Measurements from ENCODE around the gene KLC1. TPM values are rescaled to one million over a fixed set of nuclear protein-coding genes. Genes with fewer than 3 reads are reported as not detected.

The KLC1 gene
- total RNA-seq, 5 donors from 2014 or later (not counting 1 experiment from before 2014, with no cell fraction given): 177 to 241 (median 219) TPM

- Mint-ChIP-seq H3K27me3 (no peaks in the 10 kb centered on the region), H3K4me1 (peaks cover 44 to 62% (median 55%) of the 10 kb centered on the region in 3 donors), H3K9me3 (no peaks in the 10 kb centered on the region), H3K36me3 (no peaks in the 10 kb centered on the region), H3K4me3 (peak overlapping the region; percentile 74 to 90 (median 84)), H3K27ac (no peak overlapping the region)
- Histone ChIP-seq H3K36me3 (ENCODE audit: control insufficient read depth in 2 of 2, extremely low read depth in 1 of 2, insufficient read depth in 1 of 2, low read length in 1 of 2) (no peaks in the 10 kb centered on the region), H3K9me3 (no peaks in the 10 kb centered on the region), H3K27ac (ENCODE audit: low read length) (no peak overlapping the region), H3K4me1 (ENCODE audit: control insufficient read depth in 1 of 2, extremely low read depth in 1 of 2, insufficient read depth in 2 of 2, low read length in 2 of 2) (peaks cover 5 to 41% of the 10 kb centered on the region in 2 experiments), H3K4me3 (ENCODE audit: control insufficient read depth in 1 of 2, extremely low read depth in 1 of 2, low read length in 1 of 2) (peak overlapping the region; percentile 40 to 67), H3K27me3 (replicated peaks in 1 of 2; ENCODE audit: control insufficient read depth in 2 of 2, extremely low read depth in 1 of 2, insufficient read depth in 2 of 2, low read length in 1 of 2) (no peaks in the 10 kb centered on the region)
- ATAC-seq (replicated peaks in 1 of 4): peak in 2 of 4 experiments; percentile 5 to 9
- 5% methylated on average over 66 of the region's 72 CpGs for WGBS (ENCODE audit: insufficient coverage)
- POLR2A ChIA-PET: no interaction called here
- DNase-seq: peak in 7 of 35 experiments; percentile 3 to 28 (median 8)
- CTCF ChIA-PET: no interaction called here
Measured at GRCh38 chr14:103716091-103716801, 87.2 kb downstream of the KLC1 start.

GRCh38 chr14:103716899-103717411, 87.9 kb downstream of the KLC1 start:
- Mint-ChIP-seq H3K4me1 (peaks cover 44 to 59% (median 59%) of the 10 kb centered on the region in 3 donors), H3K9me3 (no peaks in the 10 kb centered on the region), H3K27me3 (no peaks in the 10 kb centered on the region), H3K27ac (no peak overlapping the region), H3K36me3 (no peaks in the 10 kb centered on the region), H3K4me3 (peak overlapping the region; percentile 74 to 90 (median 84))
- Histone ChIP-seq H3K4me1 (ENCODE audit: control insufficient read depth in 1 of 2, extremely low read depth in 1 of 2, insufficient read depth in 2 of 2, low read length in 2 of 2) (peaks cover 5 to 37% of the 10 kb centered on the region in 2 experiments), H3K36me3 (ENCODE audit: control insufficient read depth in 2 of 2, extremely low read depth in 1 of 2, insufficient read depth in 1 of 2, low read length in 1 of 2) (no peaks in the 10 kb centered on the region), H3K27ac (ENCODE audit: low read length) (no peak overlapping the region), H3K9me3 (no peaks in the 10 kb centered on the region), H3K27me3 (replicated peaks in 1 of 2; ENCODE audit: control insufficient read depth in 2 of 2, extremely low read depth in 1 of 2, insufficient read depth in 2 of 2, low read length in 1 of 2) (no peaks in the 10 kb centered on the region), H3K4me3 (ENCODE audit: control insufficient read depth in 1 of 2, extremely low read depth in 1 of 2, low read length in 1 of 2) (peak overlapping the region in 1 of 2 donors; percentile 40)
- DNase-seq (no peak), ATAC-seq (replicated peaks in 1 of 4) (no peak)
- WGBS (ENCODE audit: insufficient coverage): 88% methylated on average over 10 of the region's 17 CpGs
- ChIA-PET POLR2A (no interaction called here), CTCF (no interaction called here)

- CTCF ChIA-PET: no interaction called here
- Histone ChIP-seq H3K4me3 (ENCODE audit: control insufficient read depth in 1 of 2, extremely low read depth in 1 of 2, low read length in 1 of 2) (no peak overlapping the region), H3K27ac (ENCODE audit: low read length) (no peak overlapping the region), H3K36me3 (ENCODE audit: control insufficient read depth in 2 of 2, extremely low read depth in 1 of 2, insufficient read depth in 1 of 2, low read length in 1 of 2) (no peaks in the 10 kb centered on the region), H3K4me1 (ENCODE audit: control insufficient read depth in 1 of 2, extremely low read depth in 1 of 2, insufficient read depth in 2 of 2, low read length in 2 of 2) (peaks cover 5 to 28% of the 10 kb centered on the region in 2 experiments), H3K9me3 (no peaks in the 10 kb centered on the region), H3K27me3 (replicated peaks in 1 of 2; ENCODE audit: control insufficient read depth in 2 of 2, extremely low read depth in 1 of 2, insufficient read depth in 2 of 2, low read length in 1 of 2) (no peaks in the 10 kb centered on the region)
- Mint-ChIP-seq H3K36me3 (no peaks in the 10 kb centered on the region), H3K9me3 (no peaks in the 10 kb centered on the region), H3K4me3 (no peak overlapping the region), H3K4me1 (peaks cover 38 to 50% (median 48%) of the 10 kb centered on the region in 3 donors), H3K27ac (peak overlapping the region in 1 of 2 donors; percentile 28), H3K27me3 (no peaks in the 10 kb centered on the region)
- DNase-seq (no peak), ATAC-seq (replicated peaks in 1 of 4) (no peak)
- POLR2A ChIA-PET: interaction anchor here in 1 of 2 donors (0.7 kb wide), 1 partner anchor 16 kb away, joined by 8 read pairs; no protein-coding TSS in a partner anchor
- WGBS (ENCODE audit: insufficient coverage): 97% methylated on average over 16 of the region's 16 CpGs
Measured at GRCh38 chr14:103718572-103718971, 89.6 kb downstream of the KLC1 start.

GRCh38 chr14:103719751-103720150, 90.7 kb downstream of the KLC1 start:
- H3K4me1 Mint-ChIP-seq: peaks cover 38 to 43% (median 41%) of the 10 kb centered on the region in 3 donors
- Histone ChIP-seq H3K4me1 (ENCODE audit: control insufficient read depth in 1 of 2, extremely low read depth in 1 of 2, insufficient read depth in 2 of 2, low read length in 2 of 2) (peaks cover 3 to 16% of the 10 kb centered on the region in 2 experiments), H3K9me3 (no peaks in the 10 kb centered on the region), H3K36me3 (ENCODE audit: control insufficient read depth in 2 of 2, extremely low read depth in 1 of 2, insufficient read depth in 1 of 2, low read length in 1 of 2) (peaks cover 0 to 3% of the 10 kb centered on the region in 2 donors), H3K27ac (ENCODE audit: low read length) (no peak overlapping the region), H3K4me3 (ENCODE audit: control insufficient read depth in 1 of 2, extremely low read depth in 1 of 2, low read length in 1 of 2) (no peak overlapping the region), H3K27me3 (replicated peaks in 1 of 2; ENCODE audit: control insufficient read depth in 2 of 2, extremely low read depth in 1 of 2, insufficient read depth in 2 of 2, low read length in 1 of 2) (no peaks in the 10 kb centered on the region)
- ChIA-PET POLR2A (interaction anchor here in 1 of 2 donors (0.6 kb wide), 1 partner anchor 25 kb away, joined by 3 read pairs; no protein-coding TSS in a partner anchor), CTCF (no interaction called here)
- WGBS (ENCODE audit: insufficient coverage): 28% methylated on average over 3 of the region's 8 CpGs
- no peak overlapping the region for H3K27ac Mint-ChIP-seq
- H3K36me3 Mint-ChIP-seq: no peaks in the 10 kb centered on the region
- no peaks in the 10 kb centered on the region for H3K9me3 Mint-ChIP-seq
- no peaks in the 10 kb centered on the region for H3K27me3 Mint-ChIP-seq
- ATAC-seq (replicated peaks in 1 of 4) (no peak), DNase-seq (no peak)
- H3K4me3 Mint-ChIP-seq: no peak overlapping the region

GRCh38 chr14:103721334-103722120, 92.5 kb downstream of the KLC1 start:
- no peaks in the 10 kb centered on the region for H3K27me3 Mint-ChIP-seq
- no peak for DNase-seq
- no peaks in the 10 kb centered on the region for H3K36me3 Mint-ChIP-seq
- H3K4me1 Mint-ChIP-seq: peaks cover 31 to 41% (median 36%) of the 10 kb centered on the region in 3 donors
- WGBS (ENCODE audit: insufficient coverage): 87% methylated on average over 17 of the region's 26 CpGs
- Histone ChIP-seq H3K4me1 (ENCODE audit: control insufficient read depth in 1 of 2, extremely low read depth in 1 of 2, insufficient read depth in 2 of 2, low read length in 2 of 2) (peaks cover under 1 to 11% of the 10 kb centered on the region in 2 experiments), H3K27me3 (replicated peaks in 1 of 2; ENCODE audit: control insufficient read depth in 2 of 2, extremely low read depth in 1 of 2, insufficient read depth in 2 of 2, low read length in 1 of 2) (no peaks in the 10 kb centered on the region), H3K36me3 (ENCODE audit: control insufficient read depth in 2 of 2, extremely low read depth in 1 of 2, insufficient read depth in 1 of 2, low read length in 1 of 2) (peaks cover 0 to 3% of the 10 kb centered on the region in 2 donors), H3K9me3 (no peaks in the 10 kb centered on the region), H3K27ac (ENCODE audit: low read length) (no peak overlapping the region), H3K4me3 (ENCODE audit: control insufficient read depth in 1 of 2, extremely low read depth in 1 of 2, low read length in 1 of 2) (no peak overlapping the region)
- no peak for ATAC-seq (replicated peaks in 1 of 4)
- H3K9me3 Mint-ChIP-seq: no peaks in the 10 kb centered on the region
- POLR2A ChIA-PET: no interaction called here
- CTCF ChIA-PET: interaction anchor here in 1 of 2 donors (0.8 kb wide), 1 partner anchor 16 kb away, joined by 3 read pairs; no protein-coding TSS in a partner anchor
- H3K4me3 Mint-ChIP-seq: no peak overlapping the region
- no peak overlapping the region for H3K27ac Mint-ChIP-seq

- CTCF ChIA-PET: no interaction called here
- Mint-ChIP-seq H3K4me1 (peaks cover 10 to 19% (median 15%) of the 10 kb centered on the region in 3 donors), H3K36me3 (peaks cover 4% of the 10 kb centered on the region), H3K4me3 (no peak overlapping the region), H3K27me3 (no peaks in the 10 kb centered on the region), H3K9me3 (no peaks in the 10 kb centered on the region), H3K27ac (no peak overlapping the region)
- no peak for DNase-seq
- WGBS (ENCODE audit: insufficient coverage): 85% methylated on average over 6 of the region's 7 CpGs
- Histone ChIP-seq H3K9me3 (no peaks in the 10 kb centered on the region), H3K27me3 (replicated peaks in 1 of 2; ENCODE audit: control insufficient read depth in 2 of 2, extremely low read depth in 1 of 2, insufficient read depth in 2 of 2, low read length in 1 of 2) (no peaks in the 10 kb centered on the region), H3K4me1 (ENCODE audit: control insufficient read depth in 1 of 2, extremely low read depth in 1 of 2, insufficient read depth in 2 of 2, low read length in 2 of 2) (peaks cover 0 to 6% of the 10 kb centered on the region in 2 experiments), H3K27ac (ENCODE audit: low read length) (no peak overlapping the region), H3K4me3 (ENCODE audit: control insufficient read depth in 1 of 2, extremely low read depth in 1 of 2, low read length in 1 of 2) (no peak overlapping the region), H3K36me3 (ENCODE audit: control insufficient read depth in 2 of 2, extremely low read depth in 1 of 2, insufficient read depth in 1 of 2, low read length in 1 of 2) (peaks cover 3 to 8% of the 10 kb centered on the region in 2 donors)
- POLR2A ChIA-PET: no interaction called here
- ATAC-seq (replicated peaks in 1 of 4): peak in 1 of 4 experiments; percentile 25
Measured at GRCh38 chr14:103723748-103724081, 94.7 kb downstream of the KLC1 start.

All from T-cell (primary cell).